ENCODE data around the gene AGBL1. TPM values are rescaled to one million over a fixed set of nuclear protein-coding genes. Genes with fewer than 3 reads are reported as not detected.

AGBL1 gene
- total RNA-seq, 6 experiments from 2014 or later: not detected

DNA sequence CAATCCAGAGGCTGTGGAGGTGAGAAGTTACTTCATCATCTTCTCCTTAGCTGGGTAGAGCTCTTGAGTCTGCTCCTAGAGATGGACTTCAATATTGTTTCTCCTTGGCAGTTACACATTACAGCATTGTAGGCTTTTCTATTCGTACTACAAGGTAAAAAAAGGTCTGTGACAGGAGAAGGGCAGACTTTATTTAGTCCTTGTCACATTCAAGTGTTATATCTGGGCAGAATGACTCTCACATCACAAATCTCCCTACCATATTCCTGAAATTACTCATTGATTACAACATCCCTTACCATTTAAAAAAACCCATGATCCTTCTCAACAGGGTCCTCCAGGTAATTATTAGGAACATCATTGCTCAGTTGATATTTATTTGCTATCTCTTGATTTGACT, 75.0 kb downstream of the AGBL1 start:
- no peaks in the 10 kb centered on the region for H3K36me3 ChIP-seq
- WGBS (ENCODE audit: insufficient coverage, low coverage, low lambda C conversion rate, missing lambda C conversion rate): 9% methylated on average over 1 of the region's 1 CpG
- TF ChIP-seq CTCF (IDR thresholded peaks at IDR 0.05) (no peak), POLR2A (IDR thresholded peaks at IDR 0.05) (no peak)
- intact Hi-C loops (cut with DNase I): no loop called here
- H3K4me3 ChIP-seq: no peak overlapping the region
- no peaks in the 10 kb centered on the region for H3K4me1 ChIP-seq
- H3K27ac ChIP-seq: no peak overlapping the region
- no peaks in the 10 kb centered on the region for H3K27me3 ChIP-seq
- DNase-seq (no peak), ATAC-seq (no peak)
- H3K9me3 ChIP-seq: no peaks in the 10 kb centered on the region

GRCh38 chr15:86155551-86155950, 75.9 kb downstream of the AGBL1 start:
- H3K9me3 ChIP-seq: no peaks in the 10 kb centered on the region
- no peak overlapping the region for H3K27ac ChIP-seq
- H3K36me3 ChIP-seq: no peaks in the 10 kb centered on the region
- no peaks in the 10 kb centered on the region for H3K4me1 ChIP-seq
- DNase-seq: no peak
- TF ChIP-seq CTCF (IDR thresholded peaks at IDR 0.05): no peak
- no peak for TF ChIP-seq POLR2A (IDR thresholded peaks at IDR 0.05)
- H3K4me3 ChIP-seq: no peak overlapping the region
- ATAC-seq: no peak
- WGBS (ENCODE audit: insufficient coverage, low coverage, low lambda C conversion rate, missing lambda C conversion rate): 55% methylated on average over 3 of the region's 3 CpGs
- intact Hi-C loops (cut with DNase I): no loop called here
- H3K27me3 ChIP-seq: no peaks in the 10 kb centered on the region

- 53% methylated on average over 6 of the region's 6 CpGs for WGBS (ENCODE audit: insufficient coverage, low coverage, low lambda C conversion rate, missing lambda C conversion rate)
- Histone ChIP-seq H3K9me3 (no peaks in the 10 kb centered on the region), H3K27me3 (no peaks in the 10 kb centered on the region), H3K4me3 (no peak overlapping the region), H3K27ac (no peak overlapping the region), H3K36me3 (no peaks in the 10 kb centered on the region), H3K4me1 (no peaks in the 10 kb centered on the region)
- TF ChIP-seq CTCF (IDR thresholded peaks at IDR 0.05) (no peak), POLR2A (IDR thresholded peaks at IDR 0.05) (no peak)
- no peak for DNase-seq
- intact Hi-C loops (cut with DNase I): no loop called here
- no peak for ATAC-seq
Observed at GRCh38 chr15:86157606-86158293, 78.1 kb downstream of the AGBL1 start.

GRCh38 chr15:86159468-86159867, 79.8 kb downstream of the AGBL1 start:
- H3K9me3 ChIP-seq: no peaks in the 10 kb centered on the region
- ATAC-seq (no peak), DNase-seq (no peak)
- no peak overlapping the region for H3K27ac ChIP-seq
- no peaks in the 10 kb centered on the region for H3K27me3 ChIP-seq
- intact Hi-C loops (cut with DNase I): no loop called here
- TF ChIP-seq POLR2A (IDR thresholded peaks at IDR 0.05) (no peak), CTCF (IDR thresholded peaks at IDR 0.05) (no peak)
- H3K36me3 ChIP-seq: no peaks in the 10 kb centered on the region
- H3K4me1 ChIP-seq: no peaks in the 10 kb centered on the region
- 58% methylated on average over 3 of the region's 3 CpGs for WGBS (ENCODE audit: insufficient coverage, low coverage, low lambda C conversion rate, missing lambda C conversion rate)
- no peak overlapping the region for H3K4me3 ChIP-seq

Measured in right lobe of liver (tissue), 6 donors.